HepG2 (cell line): ENCODE results near the gene PDIA5. TPM values are rescaled to one million over a fixed set of nuclear protein-coding genes. Genes with fewer than 3 reads are reported as not detected.

Experiments
- AHDC1 ChIP-seq: sonication (generic); formaldehyde crosslinking; IDR thresholded peaks from 2 replicates; pipeline ENCODE4 v1.5.1; 2020; ENCODE audit warnings: mild to moderate bottlenecking, missing genetic modification reagents, borderline replicate concordance
- CEBPB ChIP-seq: IDR thresholded peaks from 2 replicates; pipeline ENCODE4 v1.6.1; 2011; ENCODE audit warnings: low read depth, low read length, improper control_type of control experiment, borderline replicate concordance
- CHD2 ChIP-seq: IDR thresholded peaks from 2 replicates; pipeline ENCODE4 v1.6.1; 2011; ENCODE audit warnings: low read depth, low read length, improper control_type of control experiment
- FOXA1 ChIP-seq, 2 experiments: fragments of 450-650 bp in 1 of 2; sonication (generic) in 1 of 2; formaldehyde crosslinking in 1 of 2; IDR thresholded peaks; 2 replicates each; pipeline versions ENCODE4 v1.4.0 to v1.6.1; 2016 to 2020; ENCODE audit warnings: missing genetic modification reagents in 1 of 2
- GABPB1 ChIP-seq: IDR thresholded peaks from 2 replicates; pipeline ENCODE4 v1.6.1; 2016; ENCODE audit warnings: mild to moderate bottlenecking, missing genetic modification reagents, moderate library complexity, missing compliant biosample characterization
- GFI1 ChIP-seq: sonication (generic); formaldehyde crosslinking; IDR thresholded peaks from 2 replicates; pipeline ENCODE4 v1.5.0; 2020; ENCODE audit warnings: missing genetic modification reagents, mild to moderate bottlenecking, borderline replicate concordance
- HHEX ChIP-seq: IDR thresholded peaks from 2 replicates; pipeline ENCODE4 v1.6.1; 2016; ENCODE audit warnings: control low read depth
- KLF13 ChIP-seq: sonication (generic); formaldehyde crosslinking; IDR thresholded peaks from 2 replicates; pipeline ENCODE4 v1.4.0; 2020; ENCODE audit warnings: mild to moderate bottlenecking, missing genetic modification reagents
- RAD51 ChIP-seq: fragments of 450-650 bp; IDR thresholded peaks from 2 replicates; pipeline ENCODE4 v1.6.1; 2016; ENCODE audit warnings: borderline replicate concordance
- RBAK ChIP-seq: sonication (generic); formaldehyde crosslinking; IDR thresholded peaks from 2 replicates; pipeline ENCODE4 v1.5.1; 2020; ENCODE audit warnings: mild to moderate bottlenecking, missing genetic modification reagents
- SMAD1 ChIP-seq: sonication (generic); formaldehyde crosslinking; IDR thresholded peaks from 2 replicates; pipeline ENCODE4 v1.4.0; 2020; ENCODE audit warnings: missing genetic modification reagents, low read depth, mild to moderate bottlenecking, borderline replicate concordance
- SNAPC4 ChIP-seq: sonication (generic); formaldehyde crosslinking; IDR thresholded peaks from 2 replicates; pipeline ENCODE4 v1.4.0; 2020; ENCODE audit warnings: mild to moderate bottlenecking, missing genetic modification reagents
- TMF1 ChIP-seq: sonication (generic); formaldehyde crosslinking; IDR thresholded peaks from 2 replicates; pipeline ENCODE4 v1.8.1; 2022; ENCODE audit warnings: low read depth, missing genetic modification reagents
- ZFP90 ChIP-seq: sonication (generic); formaldehyde crosslinking; IDR thresholded peaks from 2 replicates; pipeline ENCODE4 v1.8.0; 2022; ENCODE audit warnings: missing genetic modification reagents, mild to moderate bottlenecking, inconsistent platforms, borderline replicate concordance
- ZKSCAN1 ChIP-seq: fragments of 150-350 bp; IDR thresholded peaks from 2 replicates; pipeline ENCODE4 v1.6.1; 2014; ENCODE audit warnings: low read length
- ZNF138 ChIP-seq: sonication (generic); formaldehyde crosslinking; IDR thresholded peaks from 2 replicates; pipeline ENCODE4 v1.5.0; 2020; ENCODE audit warnings: mild to moderate bottlenecking, low read depth, missing genetic modification reagents
- ZNF292 ChIP-seq: sonication (generic); formaldehyde crosslinking; IDR thresholded peaks from 2 replicates; pipeline ENCODE4 v1.8.1; 2022; ENCODE audit warnings: mild to moderate bottlenecking, low read depth, missing genetic modification reagents, borderline replicate concordance
- ZNF441 ChIP-seq: sonication (generic); formaldehyde crosslinking; IDR thresholded peaks from 2 replicates; pipeline ENCODE4 v1.7.0; 2021; ENCODE audit warnings: missing genetic modification reagents, borderline replicate concordance
- ZNF589 ChIP-seq: sonication (generic); formaldehyde crosslinking; conservative IDR thresholded peaks from 2 replicates; pipeline ENCODE4 v1.8.0; 2022; ENCODE audit warnings: mild to moderate bottlenecking, moderate library complexity, missing genetic modification reagents
- ZNF670 ChIP-seq: sonication (generic); formaldehyde crosslinking; IDR thresholded peaks from 2 replicates; pipeline ENCODE4 v1.8.0; 2022; ENCODE audit warnings: mild to moderate bottlenecking, missing genetic modification reagents, borderline replicate concordance
- ZZZ3 ChIP-seq: sonication (generic); formaldehyde crosslinking; IDR thresholded peaks from 2 replicates; pipeline ENCODE4 v1.4.0; 2020; ENCODE audit warnings: missing genetic modification reagents, mild to moderate bottlenecking, borderline replicate concordance
- polyA plus RNA-seq, 8 experiments: library from polyadenylated mRNA; depleted of rRNA in 3 of 8; stranded (reverse) in 7 of 8; unstranded in 1 of 8; fragments of >200 nt; fragmentation: Illumina TruSeq in 4 of 8; extraction: Trizol in 4 of 8; gene quantifications; 2 replicates each; pipeline versions ENCODE4 v1.2.1 to v1.2.3, GENCODE V29; 2011 to 2016; ENCODE audit warnings: low read depth in 4 of 8, missing spikeins in 1 of 8, mixed read lengths in 1 of 8; ENCODE audit not compliant: insufficient read depth in 1 of 8
- total RNA-seq, 5 experiments: library from RNA; depleted of rRNA; stranded (reverse); fragments of >200 nt; fragmentation: Illumina TruSeq; extraction: Trizol; gene quantifications; 2 replicates each; pipeline ENCODE4 v1.2.3, GENCODE V29; 2016; ENCODE audit warnings: low read depth in 1 of 5

The PDIA5 gene
- total and polyA plus RNA-seq, 2 of the 13 experiments (the other 11 are each of a cell fraction or from before 2014, with no cell fraction given), result 51.3 to 74.3 TPM

- TF ChIP-seq ZNF292 (CRISPR knock-in tag) (peak; percentile 10; the same call in 1 of the 2 replicates), ZNF441 (CRISPR knock-in tag) (no peak), HHEX (CRISPR knock-in tag) (0 out of 2 replicates have a peak, but pooled peaks have one; percentile 40), GABPB1 (CRISPR knock-in tag) (no peak), TMF1 (CRISPR knock-in tag) (no peak), FOXA1 (IDR thresholded peaks at IDR 0.05) (no peak), FOXA1 (CRISPR knock-in tag; IDR thresholded peaks at IDR 0.05) (no peak), RAD51 (no peak), CHD2 (no peak), CEBPB (peak; percentile 35; the same call in 1 of the 2 replicates), ZZZ3 (no peak), RBAK (no peak), SNAPC4 (no peak), KLF13 (CRISPR knock-in tag) (no peak), ZNF138 (CRISPR knock-in tag) (no peak), GFI1 (CRISPR knock-in tag) (no peak), ZNF670 (no peak), AHDC1 (CRISPR knock-in tag) (no peak), ZKSCAN1 (no peak), ZNF589 (CRISPR knock-in tag) (no peak), SMAD1 (CRISPR knock-in tag) (no peak), ZFP90 (CRISPR knock-in tag) (no peak)
Measured at GRCh38 chr3:123084738-123085237, 18.0 kb downstream of the PDIA5 start (continued).
